Measurements from ENCODE around the gene TSPAN9. TPM values are rescaled to one million over a fixed set of nuclear protein-coding genes. Genes with fewer than 3 reads are reported as not detected.

TSPAN9 gene
- total RNA-seq, 1 donor, result 76.0 TPM

GRCh38 chr12:3173912-3174311 is 96.7 kb downstream of the TSPAN9 start:
- DNase-seq (ENCODE audit: low read depth), result no peak
- H3K4me3 ChIP-seq (ENCODE audit: low read depth, low read length), result no peak overlapping the region
- TF ChIP-seq CTCF (IDR thresholded peaks at IDR 0.05; ENCODE audit: insufficient read depth, low read depth, low read length), result no peak

DNA sequence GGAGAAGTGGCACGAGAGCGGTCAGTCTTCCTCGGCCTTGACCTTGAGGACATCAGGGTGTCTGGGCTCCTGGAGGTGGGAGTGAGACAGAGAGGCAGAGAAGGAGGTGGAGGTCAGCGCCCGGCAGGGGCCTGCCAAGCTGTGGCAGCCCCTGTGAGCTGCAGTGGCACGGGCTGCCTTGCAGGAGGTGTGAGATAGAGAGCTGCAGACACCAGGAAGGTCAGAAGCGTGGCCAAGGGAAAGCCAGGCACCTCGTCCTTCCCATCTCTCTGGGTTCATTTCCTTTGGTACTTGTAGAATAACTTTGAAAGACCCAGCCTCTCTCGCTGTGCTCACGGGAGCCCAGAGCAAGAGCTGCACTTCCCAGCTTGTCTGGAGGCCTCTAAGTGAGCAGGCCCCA is 98.1 kb downstream of the TSPAN9 start:
- no peak for TF ChIP-seq CTCF (IDR thresholded peaks at IDR 0.05; ENCODE audit: insufficient read depth, low read depth, low read length)
- DNase-seq (ENCODE audit: low read depth), result no peak
- no peak overlapping the region for H3K4me3 ChIP-seq (ENCODE audit: low read depth, low read length)

DNA sequence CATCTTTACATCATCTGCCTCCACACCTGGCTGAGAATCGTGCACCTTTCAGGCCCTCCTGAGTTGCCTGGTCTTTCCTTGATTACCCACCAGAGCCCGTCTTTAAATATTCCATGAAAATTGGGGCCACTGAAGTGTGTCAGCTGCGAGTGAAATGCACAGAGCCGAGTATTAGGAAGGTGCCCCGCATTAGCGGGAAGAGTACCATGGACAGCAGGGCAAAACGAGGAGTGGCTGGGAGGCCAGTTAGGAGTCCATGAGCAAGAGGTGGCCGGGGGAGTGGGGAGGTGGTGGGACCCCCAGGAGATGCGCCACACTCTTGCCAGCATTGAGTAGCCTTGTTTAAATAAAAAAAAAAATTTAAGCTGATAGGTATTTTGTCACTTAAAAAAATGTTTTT is 99.6 kb downstream of the TSPAN9 start:
- no peak for DNase-seq (ENCODE audit: low read depth)
- no peak for TF ChIP-seq CTCF (IDR thresholded peaks at IDR 0.05; ENCODE audit: insufficient read depth, low read depth, low read length)
- no peak overlapping the region for H3K4me3 ChIP-seq (ENCODE audit: low read depth, low read length)

DNA sequence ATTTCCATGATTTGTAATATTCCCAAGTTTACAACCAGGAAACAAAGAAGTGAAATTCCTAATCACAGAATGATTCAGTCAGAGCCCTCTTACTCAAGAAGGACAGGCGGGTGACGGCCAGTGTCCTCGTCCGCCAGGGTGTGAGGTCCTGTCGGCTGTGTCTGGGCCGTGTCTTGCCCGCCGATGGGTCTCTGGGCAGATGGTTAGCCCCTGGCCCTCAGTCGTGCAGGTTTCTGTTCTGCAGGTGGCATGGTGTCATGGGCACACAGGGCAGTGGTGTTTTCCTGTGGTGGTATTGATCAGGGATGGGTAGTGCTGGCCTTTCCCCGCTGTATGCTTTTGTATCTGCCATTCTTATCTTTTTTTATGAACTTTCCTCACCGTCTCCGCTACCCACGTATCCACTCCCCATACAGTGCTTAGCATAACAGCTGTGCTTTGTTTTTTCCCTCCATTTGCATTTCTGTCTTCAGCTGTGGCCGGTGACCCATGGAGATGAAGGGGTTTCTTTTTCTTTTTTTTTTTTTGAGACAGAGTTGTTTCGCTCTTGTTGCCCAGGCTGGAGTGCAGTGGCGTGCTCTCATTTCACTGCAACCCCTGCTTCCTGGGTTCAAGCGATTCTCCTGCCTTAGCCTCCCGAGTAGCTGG is 100.7 kb downstream of the TSPAN9 start:
- H3K4me3 ChIP-seq (ENCODE audit: low read depth, low read length), result no peak overlapping the region
- DNase-seq (ENCODE audit: low read depth), result no peak
- no peak for TF ChIP-seq CTCF (IDR thresholded peaks at IDR 0.05; ENCODE audit: insufficient read depth, low read depth, low read length)

- no peak overlapping the region for H3K4me3 ChIP-seq (ENCODE audit: low read depth, low read length)
- no peak for TF ChIP-seq CTCF (IDR thresholded peaks at IDR 0.05; ENCODE audit: insufficient read depth, low read depth, low read length)
- no peak for DNase-seq (ENCODE audit: low read depth)
Measured at GRCh38 chr12:3178671-3179313, 101.6 kb downstream of the TSPAN9 start.

DNA sequence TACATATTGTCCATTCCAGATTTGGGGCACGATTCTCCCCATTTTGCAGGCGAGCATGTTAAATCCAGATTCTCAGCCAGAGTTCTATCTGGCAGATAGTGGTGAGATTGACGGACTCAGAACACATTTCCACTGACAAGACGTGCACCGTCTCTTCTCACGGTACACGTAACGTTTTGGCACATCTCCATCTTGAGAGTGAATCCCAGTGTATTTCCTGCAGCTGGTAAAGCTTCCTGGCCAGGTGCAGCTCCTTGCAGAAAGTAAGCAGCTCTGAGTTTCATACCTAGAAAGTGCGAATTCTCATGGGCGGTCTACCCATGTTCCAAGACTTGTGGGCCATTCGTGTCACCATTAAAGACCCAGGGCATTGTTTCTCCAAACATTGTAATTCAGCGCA is 102.6 kb downstream of the TSPAN9 start:
- no peak for TF ChIP-seq CTCF (IDR thresholded peaks at IDR 0.05; ENCODE audit: insufficient read depth, low read depth, low read length)
- no peak for DNase-seq (ENCODE audit: low read depth)
- H3K4me3 ChIP-seq (ENCODE audit: low read depth, low read length), result no peak overlapping the region

GRCh38 chr12:3182426-3182825 is 105.2 kb downstream of the TSPAN9 start:
- no peak overlapping the region for H3K4me3 ChIP-seq (ENCODE audit: low read depth, low read length)
- TF ChIP-seq CTCF (IDR thresholded peaks at IDR 0.05; ENCODE audit: insufficient read depth, low read depth, low read length), result no peak
- no peak for DNase-seq (ENCODE audit: low read depth)

Measured in fibroblast of villous mesenchyme (primary cell).